HepG2 (cell line): ENCODE measurements around the gene FAT1. TPM values are rescaled to one million over a fixed set of nuclear protein-coding genes. Genes with fewer than 3 reads are reported as not detected.
A peak's percentile ranks its signal among the peaks of the same experiment; 100 is the strongest.

ENCODE experiments used
- AGO2 ChIP-seq: fragments of 200-400 bp; formaldehyde crosslinking; optimal IDR thresholded peaks from 2 replicates; pipeline ENCODE3; 2017; ENCODE audit warnings: mild to moderate bottlenecking, low read depth, low read length, moderate library complexity
- ASH2L ChIP-seq: fragments of 300-600, 200-600 bp; sonication (generic); IDR thresholded peaks from 2 replicates; pipeline ENCODE4 v1.7.0; 2017; ENCODE audit warnings: low read depth, mild to moderate bottlenecking, moderate library complexity, mixed read lengths, low read length; ENCODE audit not compliant: insufficient read length
- FOXJ3 ChIP-seq: sonication (generic); formaldehyde crosslinking; IDR thresholded peaks from 2 replicates; pipeline ENCODE4 v1.4.0; 2020; ENCODE audit warnings: missing genetic modification reagents, mild to moderate bottlenecking, borderline replicate concordance
- HNF4A ChIP-seq: sonication (generic); formaldehyde crosslinking; IDR thresholded peaks from 2 replicates; pipeline ENCODE4 v1.4.0; 2020; ENCODE audit warnings: missing genetic modification reagents
- IKZF1 ChIP-seq: fragments of 450-650 bp; IDR thresholded peaks from 2 replicates; pipeline ENCODE4 v1.7.1; 2016
- KDM5B ChIP-seq: sonication (generic); formaldehyde crosslinking; IDR thresholded peaks from 2 replicates; pipeline ENCODE4 v1.4.0; 2020; ENCODE audit warnings: missing genetic modification reagents, mild to moderate bottlenecking, borderline replicate concordance
- ONECUT2 ChIP-seq: sonication (generic); formaldehyde crosslinking; IDR thresholded peaks from 2 replicates; pipeline ENCODE4 v1.4.0; 2020; ENCODE audit warnings: missing genetic modification reagents
- PCBP2 ChIP-seq: fragments of 200-400 bp; formaldehyde crosslinking; optimal IDR thresholded peaks from 2 replicates; pipeline ENCODE3; 2018; ENCODE audit warnings: low read length, low read depth; ENCODE audit not compliant: poor library complexity, severe bottlenecking
- TAF1 ChIP-seq: sonication (generic); formaldehyde crosslinking; IDR thresholded peaks from 2 replicates; pipeline ENCODE4 v1.4.0; 2020; ENCODE audit warnings: missing genetic modification reagents
- TOE1 ChIP-seq: sonication (generic); formaldehyde crosslinking; IDR thresholded peaks from 2 replicates; pipeline ENCODE4 v1.4.0; 2020; ENCODE audit warnings: mild to moderate bottlenecking, missing genetic modification reagents
- ZKSCAN5 ChIP-seq: sonication (generic); formaldehyde crosslinking; IDR thresholded peaks from 2 replicates; pipeline ENCODE4 v1.5.1; 2020; ENCODE audit warnings: mild to moderate bottlenecking, missing genetic modification reagents
- ZNF746 ChIP-seq: sonication (generic); formaldehyde crosslinking; IDR thresholded peaks from 2 replicates; pipeline ENCODE4 v1.8.0; 2022; ENCODE audit warnings: mild to moderate bottlenecking, missing genetic modification reagents
- polyA plus RNA-seq, 8 experiments: library from polyadenylated mRNA; depleted of rRNA in 3 of 8; stranded (reverse) in 7 of 8; unstranded in 1 of 8; fragments of >200 nt; fragmentation: Illumina TruSeq in 4 of 8; extraction: Trizol in 4 of 8; gene quantifications; 2 replicates each; pipeline versions ENCODE4 v1.2.1 to v1.2.3, GENCODE V29; 2011 to 2016; ENCODE audit warnings: low read depth in 4 of 8, missing spikeins in 1 of 8, mixed read lengths in 1 of 8; ENCODE audit not compliant: insufficient read depth in 1 of 8
- total RNA-seq, 5 experiments: library from RNA; depleted of rRNA; stranded (reverse); fragments of >200 nt; fragmentation: Illumina TruSeq; extraction: Trizol; gene quantifications; 2 replicates each; pipeline ENCODE4 v1.2.3, GENCODE V29; 2016; ENCODE audit warnings: low read depth in 1 of 5
- TF ChIP-seq, protein P1 (sequence below): IDR thresholded peaks from 2 replicates; pipeline ENCODE4 v1.6.1; 2012; ENCODE audit warnings: inconsistent platforms
- TF ChIP-seq, protein P2 (sequence below): IDR thresholded peaks from 2 replicates; pipeline ENCODE4 v1.6.1; 2016; ENCODE audit warnings: missing biosample characterization, missing genetic modification reagents, low read depth
- TF ChIP-seq, protein P3 (sequence below): sonication (generic); formaldehyde crosslinking; IDR thresholded peaks from 2 replicates; pipeline ENCODE4 v1.4.0; 2020; ENCODE audit warnings: mild to moderate bottlenecking, missing genetic modification reagents
- TF ChIP-seq, protein P4 (sequence below): sonication (generic); formaldehyde crosslinking; IDR thresholded peaks from 2 replicates; pipeline ENCODE4 v1.5.0; 2020; ENCODE audit warnings: missing genetic modification reagents
- TF ChIP-seq, protein P5 (sequence below): sonication (generic); formaldehyde crosslinking; IDR thresholded peaks from 2 replicates; pipeline ENCODE4 v1.8.1; 2023; ENCODE audit warnings: mild to moderate bottlenecking, missing genetic modification reagents, borderline replicate concordance
- TF ChIP-seq, protein P6 (sequence below): sonication (generic); formaldehyde crosslinking; IDR thresholded peaks from 2 replicates; pipeline ENCODE4 v1.8.0; 2022; ENCODE audit warnings: mild to moderate bottlenecking, missing genetic modification reagents, borderline replicate concordance
- TF ChIP-seq, protein P7 (sequence below): sonication (generic); formaldehyde crosslinking; IDR thresholded peaks from 2 replicates; pipeline ENCODE4 v1.4.0; 2020; ENCODE audit warnings: low read depth, mild to moderate bottlenecking, missing genetic modification reagents
- TF ChIP-seq, protein P8 (sequence below): sonication (generic); formaldehyde crosslinking; IDR thresholded peaks from 2 replicates; pipeline ENCODE4 v1.4.0; 2020; ENCODE audit warnings: missing genetic modification reagents

Gene FAT1
- total and polyA plus RNA-seq, 2 of the 13 experiments (the other 11 are each of a cell fraction or from before 2014, with no cell fraction given): 185 to 216 TPM

DNA sequence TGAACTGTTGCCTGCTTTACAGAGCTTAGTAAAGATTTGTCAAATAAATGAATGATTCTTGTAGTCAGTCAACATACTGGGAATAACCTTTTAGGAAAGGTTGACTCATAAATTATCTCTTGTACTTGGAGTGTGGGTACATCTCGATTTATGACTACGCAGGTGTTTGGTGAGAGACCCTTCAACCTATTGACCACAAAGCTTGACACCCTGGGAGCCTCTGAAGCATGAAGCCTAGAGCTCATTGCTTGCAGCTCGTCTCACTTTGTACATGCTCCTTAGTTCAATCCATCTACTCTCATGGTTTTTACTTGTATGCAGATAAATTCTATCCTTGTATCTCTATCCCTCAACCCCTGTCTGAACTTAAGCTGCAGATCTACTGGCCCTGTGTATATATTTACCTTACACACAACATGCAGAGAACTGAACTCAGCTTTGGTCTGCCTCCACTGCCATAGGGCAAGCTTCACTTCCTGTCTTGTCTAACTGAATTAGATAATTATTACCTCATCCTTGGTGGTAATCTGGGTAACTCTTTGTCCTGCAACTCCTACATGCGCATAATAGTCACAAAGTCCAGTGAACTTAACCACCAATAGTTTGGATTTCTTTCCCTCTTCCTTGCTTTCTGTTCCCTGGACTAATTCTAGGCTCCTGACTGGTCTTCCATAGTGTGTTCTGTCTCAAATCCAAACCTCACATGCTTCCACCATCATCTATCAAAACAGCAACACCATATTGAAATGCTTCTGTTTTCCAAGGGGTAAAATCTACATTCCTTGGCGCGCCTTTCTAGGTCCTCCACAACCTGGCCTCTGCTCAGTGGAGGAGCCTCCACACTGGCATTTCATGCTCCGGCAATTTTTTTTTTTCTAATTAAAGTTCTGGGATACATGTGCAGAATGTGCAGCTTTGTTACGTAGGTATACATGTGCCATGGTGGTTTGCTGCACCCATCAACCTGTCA is 32.2 kb upstream of the FAT1 start (continued):
- TF ChIP-seq PCBP2 (no peak), AGO2 (no peak), TOE1 (CRISPR knock-in tag) (no peak), ONECUT2 (no peak), TAF1 (CRISPR knock-in tag) (no peak; the same call in 1 of the 2 replicates), KDM5B (CRISPR knock-in tag) (no peak), FOXJ3 (CRISPR knock-in tag) (peak; percentile 71; the same call in 1 of the 2 replicates), HNF4A (CRISPR knock-in tag) (peak; percentile 97), ZKSCAN5 (CRISPR knock-in tag) (no peak), ZNF746 (CRISPR knock-in tag) (no peak; the same call in 1 of the 2 replicates), ASH2L (peak; percentile 77), IKZF1 (no peak)
- TF ChIP-seq, protein P1, sequence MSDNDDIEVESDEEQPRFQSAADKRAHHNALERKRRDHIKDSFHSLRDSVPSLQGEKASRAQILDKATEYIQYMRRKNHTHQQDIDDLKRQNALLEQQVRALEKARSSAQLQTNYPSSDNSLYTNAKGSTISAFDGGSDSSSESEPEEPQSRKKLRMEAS: 0 out of 2 replicates have a peak, but pooled peaks have one; percentile 52
- TF ChIP-seq, protein P2, sequence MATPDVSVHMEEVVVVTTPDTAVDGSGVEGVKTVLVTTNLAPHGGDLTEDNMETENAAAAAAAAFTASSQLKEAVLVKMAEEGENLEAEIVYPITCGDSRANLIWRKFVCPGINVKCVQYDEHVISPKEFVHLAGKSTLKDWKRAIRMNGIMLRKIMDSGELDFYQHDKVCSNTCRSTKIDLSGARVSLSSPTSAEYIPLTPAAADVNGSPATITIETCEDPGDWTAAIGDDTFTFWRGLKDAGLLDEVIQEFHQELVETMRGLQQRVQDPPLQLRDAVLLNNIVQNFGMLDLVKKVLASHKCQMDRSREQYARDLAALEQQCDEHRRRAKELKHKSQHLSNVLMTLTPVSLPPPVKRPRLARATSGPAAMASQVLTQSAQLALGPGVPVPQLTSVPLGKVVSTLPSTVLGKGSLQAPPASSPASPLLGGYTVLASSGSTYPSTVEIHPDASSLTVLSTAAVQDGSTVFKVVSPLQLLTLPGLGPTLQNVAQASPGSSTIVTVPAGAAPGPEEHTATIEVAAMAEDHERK (CRISPR knock-in tag): no peak
- TF ChIP-seq, protein P3, sequence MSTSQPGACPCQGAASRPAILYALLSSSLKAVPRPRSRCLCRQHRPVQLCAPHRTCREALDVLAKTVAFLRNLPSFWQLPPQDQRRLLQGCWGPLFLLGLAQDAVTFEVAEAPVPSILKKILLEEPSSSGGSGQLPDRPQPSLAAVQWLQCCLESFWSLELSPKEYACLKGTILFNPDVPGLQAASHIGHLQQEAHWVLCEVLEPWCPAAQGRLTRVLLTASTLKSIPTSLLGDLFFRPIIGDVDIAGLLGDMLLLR (CRISPR knock-in tag): no peak
- TF ChIP-seq, protein P4, sequence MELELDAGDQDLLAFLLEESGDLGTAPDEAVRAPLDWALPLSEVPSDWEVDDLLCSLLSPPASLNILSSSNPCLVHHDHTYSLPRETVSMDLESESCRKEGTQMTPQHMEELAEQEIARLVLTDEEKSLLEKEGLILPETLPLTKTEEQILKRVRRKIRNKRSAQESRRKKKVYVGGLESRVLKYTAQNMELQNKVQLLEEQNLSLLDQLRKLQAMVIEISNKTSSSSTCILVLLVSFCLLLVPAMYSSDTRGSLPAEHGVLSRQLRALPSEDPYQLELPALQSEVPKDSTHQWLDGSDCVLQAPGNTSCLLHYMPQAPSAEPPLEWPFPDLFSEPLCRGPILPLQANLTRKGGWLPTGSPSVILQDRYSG: no peak
- TF ChIP-seq, protein P5, sequence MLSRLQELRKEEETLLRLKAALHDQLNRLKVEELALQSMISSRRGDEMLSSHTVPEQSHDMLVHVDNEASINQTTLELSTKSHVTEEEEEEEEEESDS (CRISPR knock-in tag): no peak
- TF ChIP-seq, protein P6, sequence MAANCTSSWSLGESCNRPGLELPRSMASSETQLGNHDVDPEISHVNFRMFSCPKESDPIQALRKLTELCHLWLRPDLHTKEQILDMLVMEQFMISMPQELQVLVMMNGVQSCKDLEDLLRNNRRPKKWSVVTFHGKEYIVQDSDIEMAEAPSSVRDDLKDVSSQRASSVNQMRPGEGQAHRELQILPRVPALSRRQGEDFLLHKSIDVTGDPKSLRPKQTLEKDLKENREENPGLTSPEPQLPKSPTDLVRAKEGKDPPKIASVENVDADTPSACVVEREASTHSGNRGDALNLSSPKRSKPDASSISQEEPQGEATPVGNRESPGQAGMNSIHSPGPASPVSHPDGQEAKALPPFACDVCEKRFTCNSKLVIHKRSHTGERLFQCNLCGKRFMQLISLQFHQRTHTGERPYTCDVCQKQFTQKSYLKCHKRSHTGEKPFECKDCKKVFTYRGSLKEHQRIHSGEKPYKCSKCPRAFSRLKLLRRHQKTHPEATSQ: peak; percentile 13; the same call in 1 of the 2 replicates
- TF ChIP-seq, protein P7, sequence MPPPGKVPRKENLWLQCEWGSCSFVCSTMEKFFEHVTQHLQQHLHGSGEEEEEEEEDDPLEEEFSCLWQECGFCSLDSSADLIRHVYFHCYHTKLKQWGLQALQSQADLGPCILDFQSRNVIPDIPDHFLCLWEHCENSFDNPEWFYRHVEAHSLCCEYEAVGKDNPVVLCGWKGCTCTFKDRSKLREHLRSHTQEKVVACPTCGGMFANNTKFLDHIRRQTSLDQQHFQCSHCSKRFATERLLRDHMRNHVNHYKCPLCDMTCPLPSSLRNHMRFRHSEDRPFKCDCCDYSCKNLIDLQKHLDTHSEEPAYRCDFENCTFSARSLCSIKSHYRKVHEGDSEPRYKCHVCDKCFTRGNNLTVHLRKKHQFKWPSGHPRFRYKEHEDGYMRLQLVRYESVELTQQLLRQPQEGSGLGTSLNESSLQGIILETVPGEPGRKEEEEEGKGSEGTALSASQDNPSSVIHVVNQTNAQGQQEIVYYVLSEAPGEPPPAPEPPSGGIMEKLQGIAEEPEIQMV: no peak
- TF ChIP-seq, protein P8, sequence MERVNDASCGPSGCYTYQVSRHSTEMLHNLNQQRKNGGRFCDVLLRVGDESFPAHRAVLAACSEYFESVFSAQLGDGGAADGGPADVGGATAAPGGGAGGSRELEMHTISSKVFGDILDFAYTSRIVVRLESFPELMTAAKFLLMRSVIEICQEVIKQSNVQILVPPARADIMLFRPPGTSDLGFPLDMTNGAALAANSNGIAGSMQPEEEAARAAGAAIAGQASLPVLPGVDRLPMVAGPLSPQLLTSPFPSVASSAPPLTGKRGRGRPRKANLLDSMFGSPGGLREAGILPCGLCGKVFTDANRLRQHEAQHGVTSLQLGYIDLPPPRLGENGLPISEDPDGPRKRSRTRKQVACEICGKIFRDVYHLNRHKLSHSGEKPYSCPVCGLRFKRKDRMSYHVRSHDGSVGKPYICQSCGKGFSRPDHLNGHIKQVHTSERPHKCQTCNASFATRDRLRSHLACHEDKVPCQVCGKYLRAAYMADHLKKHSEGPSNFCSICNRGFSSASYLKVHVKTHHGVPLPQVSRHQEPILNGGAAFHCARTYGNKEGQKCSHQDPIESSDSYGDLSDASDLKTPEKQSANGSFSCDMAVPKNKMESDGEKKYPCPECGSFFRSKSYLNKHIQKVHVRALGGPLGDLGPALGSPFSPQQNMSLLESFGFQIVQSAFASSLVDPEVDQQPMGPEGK (CRISPR knock-in tag): no peak
